Endothelial cell of umbilical vein (primary cell): ENCODE data around the gene FSTL4. TPM values are rescaled to one million over a fixed set of nuclear protein-coding genes. Genes with fewer than 3 reads are reported as not detected.

Experiments used
- BruUV-seq: library from RNA; stranded (reverse); fragments of 400-500 nt; replicated peaks from 2 replicates; lab custom pipeline; 2021; lab: Mats Ljungman, UMichigan
- CTCF ChIA-PET: fragments of 300-600, 350-600 bp; sonication (Branson Sonifier 250); formaldehyde crosslinking; loops from one replicate; lab custom pipeline; 2021; ENCODE audit warnings: antibody characterized with exemption, inconsistent platforms; lab: Charles Lee
- POLR2A ChIA-PET: fragments of 300-600, 350-600 bp; sonication (Branson Sonifier 250); formaldehyde crosslinking; loops from one replicate; lab custom pipeline; 2021; ENCODE audit warnings: antibody characterized with exemption, inconsistent platforms; lab: Charles Lee
- DNase-seq: peaks from one replicate; pipeline ENCODE4 v3.0.0-alpha.2; 2011; ENCODE audit warnings: low read depth, low spot score
- FAIRE-seq: peaks from 2 replicates; lab custom pipeline; 2011; peaks lifted over from hg19 to GRCh38; lab: Jason Lieb, UNC
- H2AFZ ChIP-seq: 2 replicates; pipeline ENCODE4 v1.6.0; 2012; ENCODE audit warnings: low read depth, low read length, control low read depth, inconsistent platforms
- H3K27ac ChIP-seq: 2 replicates; pipeline ENCODE4 v1.5.1; 2011; ENCODE audit warnings: low read depth, mild to moderate bottlenecking, control low read depth, low read length, moderate library complexity; ENCODE audit not compliant: insufficient read depth
- H3K27me3 ChIP-seq, 2 experiments: 2 replicates each; pipeline versions ENCODE4 v1.6.0 to v1.6.1; 2011; ENCODE audit warnings: low read length in 2 of 2, mixed read lengths in 1 of 2; ENCODE audit not compliant: control insufficient read depth in 2 of 2, insufficient read depth in 2 of 2
- H3K36me3 ChIP-seq, 2 experiments: 2 replicates in 1 of 2; 3 replicates in 1 of 2; pipeline ENCODE4 v1.5.1; 2011; ENCODE audit warnings: low read length in 2 of 2, mild to moderate bottlenecking in 1 of 2, moderate library complexity in 1 of 2; ENCODE audit not compliant: control insufficient read depth in 2 of 2, insufficient read depth in 2 of 2; ENCODE audit errors: extremely low read depth in 1 of 2
- H3K4me1 ChIP-seq: 3 replicates; pipeline ENCODE4 v1.5.1; 2011; ENCODE audit warnings: mild to moderate bottlenecking, low read length; ENCODE audit not compliant: control insufficient read depth, insufficient read depth; ENCODE audit errors: extremely low read depth
- H3K4me2 ChIP-seq: 2 replicates; pipeline ENCODE4 v1.6.1; 2011; ENCODE audit warnings: low read length, control low read depth, mixed read lengths; ENCODE audit not compliant: insufficient read depth
- H3K4me3 ChIP-seq, 3 experiments: fragments of 200-600 bp in 1 of 3; sonication (generic), shearing (Covaris generic) in 1 of 3; replicated peaks in 1 of 3; 2 replicates each; pipeline ENCODE4 v1.5.1; 2011 to 2016; ENCODE audit warnings: control low read depth in 3 of 3, low read length in 3 of 3, mild to moderate bottlenecking in 2 of 3, inconsistent platforms in 1 of 3, low read depth in 1 of 3, moderate library complexity in 1 of 3; ENCODE audit not compliant: insufficient read depth in 1 of 3
- H3K79me2 ChIP-seq: 2 replicates; pipeline ENCODE4 v1.6.0; 2012; ENCODE audit warnings: low read length, inconsistent platforms; ENCODE audit not compliant: control insufficient read depth, insufficient read depth
- H3K9ac ChIP-seq: replicated peaks from 2 replicates; pipeline ENCODE3; 2011; ENCODE audit warnings: low read length, control low read depth; ENCODE audit not compliant: insufficient read depth; ENCODE audit errors: extremely low read depth
- H3K9me1 ChIP-seq: replicated peaks from 3 replicates; pipeline ENCODE4 v1.6.0; 2011; ENCODE audit warnings: mild to moderate bottlenecking, low read length; ENCODE audit not compliant: control insufficient read depth, insufficient read depth; ENCODE audit errors: extremely low read depth
- H3K9me3 ChIP-seq: replicated peaks from 2 replicates; pipeline ENCODE4 v1.5.1; 2012; ENCODE audit warnings: low read length, inconsistent platforms; ENCODE audit not compliant: control insufficient read depth, insufficient read depth
- H4K20me1 ChIP-seq: replicated peaks from 2 replicates; pipeline ENCODE3; 2011; ENCODE audit warnings: mild to moderate bottlenecking, low read length; ENCODE audit not compliant: control insufficient read depth, insufficient read depth; ENCODE audit errors: extremely low read depth
- EZH2 ChIP-seq: IDR thresholded peaks from 2 replicates; pipeline ENCODE4 v1.6.1; 2012; ENCODE audit warnings: borderline replicate concordance, low read depth, mild to moderate bottlenecking, moderate library complexity, low read length, inconsistent platforms; ENCODE audit not compliant: severe bottlenecking
- FOS ChIP-seq: IDR thresholded peaks from 2 replicates; pipeline ENCODE4 v1.6.1; 2011; ENCODE audit warnings: mild to moderate bottlenecking, low read length, moderate library complexity, borderline replicate concordance; ENCODE audit not compliant: insufficient read depth
- GATA2 ChIP-seq: IDR thresholded peaks from 2 replicates; pipeline ENCODE4 v1.7.0; 2011; ENCODE audit warnings: low read depth, mild to moderate bottlenecking, moderate library complexity, mixed read lengths, low read length; ENCODE audit not compliant: insufficient read length, insufficient read depth
- JUN ChIP-seq: IDR thresholded peaks from 2 replicates; pipeline ENCODE4 v1.6.1; 2011; ENCODE audit warnings: borderline replicate concordance, low read depth; ENCODE audit not compliant: insufficient read length, insufficient read depth
- MYC ChIP-seq: IDR thresholded peaks from one replicate; pipeline ENCODE4 v1.6.1; 2011; ENCODE audit warnings: mild to moderate bottlenecking, low read depth, low read length
- POLR2A ChIP-seq: IDR thresholded peaks from 2 replicates; pipeline ENCODE4 v1.6.1; 2012; ENCODE audit warnings: low read depth, mild to moderate bottlenecking, control low read depth, low read length
- POLR2AphosphoS5 ChIP-seq: IDR thresholded peaks from 2 replicates; pipeline ENCODE4 v1.6.1; 2012; ENCODE audit warnings: low read depth, mild to moderate bottlenecking, control low read depth, low read length, moderate library complexity; ENCODE audit not compliant: insufficient read depth
- dilution Hi-C: fragments of 300-500 bp; cut with MboI; formaldehyde crosslinking; loops from one replicate; pipeline ENCODE4 v1.15.0; 2019; ENCODE audit warnings: low sequenced_read_pairs; ENCODE audit not compliant: extremely low pct_ligation_motif_present
- intact Hi-C: fragments of 100-400 bp; cut with micrococcal nuclease; formaldehyde crosslinking; loops from one replicate; pipeline ENCODE4 v1.10.0; 2022
- polyA plus RNA-seq, 4 experiments: library from polyadenylated mRNA; depleted of rRNA in 3 of 4; stranded (reverse) in 3 of 4; unstranded in 1 of 4; fragments of >200 nt; gene quantifications; 2 replicates each; pipeline versions ENCODE4 v1.2.1 to v1.2.3, GENCODE V29; 2011 to 2012; ENCODE audit warnings: missing spikeins in 1 of 4
- total RNA-seq: library from RNA; stranded (reverse); gene quantifications from 2 replicates; pipeline ENCODE4 v1.2.3, GENCODE V29; 2021
- TF ChIP-seq, protein P1 (sequence below): IDR thresholded peaks from 2 replicates; pipeline ENCODE4 v1.6.1; 2011; ENCODE audit not compliant: insufficient read depth, insufficient read length

The FSTL4 gene
- total and polyA plus RNA-seq, 2 donors (not counting 3 experiments of a cell fraction or from before 2014, with no cell fraction given) = 0.18 TPM; not detected in 1

DNA sequence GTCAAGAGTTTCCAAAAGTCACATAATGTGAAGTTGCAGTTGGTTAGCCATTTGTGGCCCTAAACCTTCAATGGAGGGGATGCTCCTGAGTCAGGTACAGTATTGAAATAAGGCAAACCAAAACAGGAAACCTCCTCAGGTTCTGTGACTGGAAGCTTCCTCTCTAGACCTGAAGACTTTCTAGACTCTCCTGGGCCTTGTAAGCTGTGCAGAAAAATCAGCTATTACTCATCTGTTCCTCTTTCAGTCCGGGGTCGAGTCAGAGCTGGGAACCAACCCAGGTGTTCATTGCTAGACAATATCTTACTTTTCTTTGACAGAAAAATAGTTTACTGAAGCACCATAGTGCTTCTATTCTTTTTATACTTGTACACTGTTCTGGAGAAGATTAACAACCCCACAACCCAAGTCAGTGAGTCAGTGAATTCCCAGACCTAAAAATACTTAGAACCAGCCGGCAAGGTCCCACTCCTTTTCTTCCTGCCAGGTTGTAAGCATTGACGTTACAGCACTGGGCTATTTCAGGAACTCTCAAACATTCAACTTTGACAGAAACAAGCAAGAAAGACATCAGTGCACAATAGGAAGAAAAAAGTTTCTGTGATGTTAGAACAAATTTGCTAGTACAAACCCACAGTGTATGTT, 47.3 kb downstream of the FSTL4 start:
- intact Hi-C loops = no loop called here
- dilution Hi-C loops = no loop called here

DNA sequence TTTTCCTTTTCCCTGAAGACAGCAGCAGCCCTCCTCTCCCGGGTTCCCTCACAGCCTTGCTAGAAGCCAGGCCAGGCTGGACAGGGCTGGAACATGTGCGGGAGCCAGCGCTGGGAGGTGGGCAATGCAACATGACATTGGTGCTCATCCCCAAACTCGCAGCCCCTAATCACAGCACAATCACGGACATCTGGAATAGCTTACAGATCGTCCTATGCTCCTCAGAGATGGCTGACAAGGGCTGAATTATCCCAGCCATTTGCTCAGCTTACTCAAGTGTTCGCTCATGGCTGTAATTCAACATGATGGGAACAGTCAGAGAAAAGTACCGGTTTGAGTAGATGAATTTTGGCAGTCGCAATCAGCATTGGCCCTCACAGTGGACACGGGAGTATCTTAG, 49.8 kb downstream of the FSTL4 start:
- no peaks in the 10 kb centered on the region for H3K36me3 ChIP-seq
- dilution Hi-C loops = no loop called here
- no peak overlapping the region for H3K4me2 ChIP-seq
- no peak overlapping the region for H2AFZ ChIP-seq
- FAIRE-seq (no peak), DNase-seq (no peak)
- BruUV-seq = no TSS peak
- H3K27me3 ChIP-seq = no peaks in the 10 kb centered on the region
- no peaks in the 10 kb centered on the region for H3K9me1 ChIP-seq
- H3K27ac ChIP-seq = no peak overlapping the region
- no peaks in the 10 kb centered on the region for H3K4me1 ChIP-seq
- H3K9ac ChIP-seq = no peak overlapping the region
- no peak for TF ChIP-seq GATA2
- TF ChIP-seq, protein P1, sequence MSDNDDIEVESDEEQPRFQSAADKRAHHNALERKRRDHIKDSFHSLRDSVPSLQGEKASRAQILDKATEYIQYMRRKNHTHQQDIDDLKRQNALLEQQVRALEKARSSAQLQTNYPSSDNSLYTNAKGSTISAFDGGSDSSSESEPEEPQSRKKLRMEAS = no peak
- no peak for TF ChIP-seq POLR2AphosphoS5
- no peak overlapping the region for H3K4me3 ChIP-seq
- H3K9me3 ChIP-seq = no peaks in the 10 kb centered on the region
- no peaks in the 10 kb centered on the region for H3K79me2 ChIP-seq
- intact Hi-C loops = no loop called here
- CTCF ChIA-PET = interaction anchor here (1.7 kb wide), 1 partner anchor 9 kb away, joined by 5 read pairs; no protein-coding TSS in a partner anchor
- POLR2A ChIA-PET = no interaction called here
- H4K20me1 ChIP-seq = no peaks in the 10 kb centered on the region

More for the DNA sequence above, 47.3 kb downstream of the FSTL4 start:
- no TSS peak for BruUV-seq
- no peak overlapping the region for H3K4me2 ChIP-seq
- CTCF ChIA-PET = no interaction called here
- peaks cover 4 to 5% of the 10 kb centered on the region in 2 experiments for H3K27me3 ChIP-seq
- no peak overlapping the region for H3K4me3 ChIP-seq
- H3K4me1 ChIP-seq = no peaks in the 10 kb centered on the region
- no peak overlapping the region for H3K9ac ChIP-seq
- no peak for DNase-seq
- no peak overlapping the region for H3K27ac ChIP-seq
- H3K9me3 ChIP-seq = no peaks in the 10 kb centered on the region
- H3K36me3 ChIP-seq = no peaks in the 10 kb centered on the region
- POLR2A ChIA-PET = no interaction called here
- no peak for FAIRE-seq
- H4K20me1 ChIP-seq = no peaks in the 10 kb centered on the region
- no peaks in the 10 kb centered on the region for H3K79me2 ChIP-seq
- no peak overlapping the region for H2AFZ ChIP-seq
- no peaks in the 10 kb centered on the region for H3K9me1 ChIP-seq
- no peak for TF ChIP-seq JUN
- TF ChIP-seq FOS = no peak
- TF ChIP-seq POLR2AphosphoS5 = no peak
- TF ChIP-seq EZH2 = no peak
- TF ChIP-seq, protein P1 = no peak
- no peak for TF ChIP-seq MYC
- no peak for TF ChIP-seq POLR2A
